A673 (cell line): ENCODE data around the gene DGKH.

Experiments
- EZH2 ChIP-seq: fragments of 200-600 bp; sonication (generic); IDR thresholded peaks from 2 replicates; pipeline ENCODE4 v1.6.1; 2017; ENCODE audit warnings: borderline replicate concordance, low read depth, mild to moderate bottlenecking, mixed read lengths, antibody characterized with exemption, low read length; ENCODE audit not compliant: poor library complexity, severe bottlenecking
- TF ChIP-seq, protein P1 (sequence below): fragments of 300-800, 200-600 bp; sonication (generic); conservative IDR thresholded peaks from 2 replicates; pipeline ENCODE4 v1.5.1; 2017; ENCODE audit warnings: low read depth, mild to moderate bottlenecking, antibody characterized with exemption, low read length, moderate library complexity, mixed read lengths

DNA sequence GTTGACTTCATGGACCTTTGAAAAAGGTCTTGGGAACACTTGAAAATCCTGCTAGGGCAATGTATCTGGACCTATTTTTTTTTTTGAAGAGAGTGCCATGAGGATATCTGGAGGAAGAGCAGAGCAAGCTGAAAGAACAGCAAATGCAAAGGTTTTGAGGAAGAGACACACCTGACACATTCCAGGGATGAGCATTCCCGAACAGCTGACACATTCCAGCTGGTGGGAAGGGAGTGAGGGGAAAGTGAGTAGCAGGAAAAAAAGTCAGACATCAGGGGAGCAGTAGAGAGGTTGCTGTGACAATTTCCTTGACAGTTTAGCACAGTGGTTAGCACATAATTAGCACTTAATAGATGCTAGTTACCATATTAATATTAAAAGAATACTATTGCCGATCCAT lies 14.7 kb downstream of the DGKH start:
- TF ChIP-seq, protein P1, sequence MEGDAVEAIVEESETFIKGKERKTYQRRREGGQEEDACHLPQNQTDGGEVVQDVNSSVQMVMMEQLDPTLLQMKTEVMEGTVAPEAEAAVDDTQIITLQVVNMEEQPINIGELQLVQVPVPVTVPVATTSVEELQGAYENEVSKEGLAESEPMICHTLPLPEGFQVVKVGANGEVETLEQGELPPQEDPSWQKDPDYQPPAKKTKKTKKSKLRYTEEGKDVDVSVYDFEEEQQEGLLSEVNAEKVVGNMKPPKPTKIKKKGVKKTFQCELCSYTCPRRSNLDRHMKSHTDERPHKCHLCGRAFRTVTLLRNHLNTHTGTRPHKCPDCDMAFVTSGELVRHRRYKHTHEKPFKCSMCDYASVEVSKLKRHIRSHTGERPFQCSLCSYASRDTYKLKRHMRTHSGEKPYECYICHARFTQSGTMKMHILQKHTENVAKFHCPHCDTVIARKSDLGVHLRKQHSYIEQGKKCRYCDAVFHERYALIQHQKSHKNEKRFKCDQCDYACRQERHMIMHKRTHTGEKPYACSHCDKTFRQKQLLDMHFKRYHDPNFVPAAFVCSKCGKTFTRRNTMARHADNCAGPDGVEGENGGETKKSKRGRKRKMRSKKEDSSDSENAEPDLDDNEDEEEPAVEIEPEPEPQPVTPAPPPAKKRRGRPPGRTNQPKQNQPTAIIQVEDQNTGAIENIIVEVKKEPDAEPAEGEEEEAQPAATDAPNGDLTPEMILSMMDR: no peak
- no peak for TF ChIP-seq EZH2
